Measurements from ENCODE around the gene BPI.

BPI gene

DNA sequence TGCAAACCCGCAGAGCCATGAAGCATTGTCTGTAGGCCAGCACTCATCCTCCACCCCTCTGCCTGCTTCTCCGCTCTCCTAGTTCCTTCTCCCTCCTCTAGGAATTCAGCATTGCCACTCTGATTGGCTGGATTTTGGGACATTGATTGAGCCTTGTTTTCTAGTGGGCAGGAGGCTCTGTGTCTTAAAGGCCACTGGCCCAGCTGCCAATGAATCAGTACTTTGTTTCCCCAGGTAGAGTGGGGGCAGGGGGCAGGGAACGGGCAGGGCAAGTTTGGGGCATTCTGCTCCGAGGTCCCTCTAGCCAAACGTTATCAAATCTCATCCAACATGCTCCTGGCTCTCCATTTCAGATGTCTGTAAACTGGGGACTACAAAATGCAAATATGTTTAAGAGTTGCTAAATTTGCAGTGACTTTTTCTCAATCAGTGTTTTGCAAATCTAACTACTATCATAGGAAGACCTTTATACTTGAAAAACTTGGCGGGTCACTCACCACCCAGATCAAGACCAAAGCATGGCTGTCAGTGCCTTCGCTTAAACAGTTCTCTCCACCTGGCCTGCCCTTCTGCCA lies 10.4 kb upstream of the BPI start:
- peaks cover 14% of the 10 kb centered on the region for H3K27me3 ChIP-seq (ENCODE audit: low read depth, low read length)
- H3K9me3 ChIP-seq (ENCODE audit: insufficient read depth, low read length), result no peaks in the 10 kb centered on the region
- no peaks in the 10 kb centered on the region for H3K4me1 ChIP-seq (ENCODE audit: low read length)
- H2AFZ ChIP-seq (ENCODE audit: low read depth, low read length), result no peak overlapping the region
- no peaks in the 10 kb centered on the region for H4K20me1 ChIP-seq (ENCODE audit: insufficient read depth, low read length)
- H3K9ac ChIP-seq (ENCODE audit: low read length), result no peak overlapping the region
- H3K27ac ChIP-seq (ENCODE audit: low read length), result no peak overlapping the region
- H3K4me3 ChIP-seq (ENCODE audit: low read length), result no peak overlapping the region
- TF ChIP-seq EZH2phosphoT487 (IDR thresholded peaks at IDR 0.05; ENCODE audit: low read depth), result no peak
- TF ChIP-seq, protein P1, sequence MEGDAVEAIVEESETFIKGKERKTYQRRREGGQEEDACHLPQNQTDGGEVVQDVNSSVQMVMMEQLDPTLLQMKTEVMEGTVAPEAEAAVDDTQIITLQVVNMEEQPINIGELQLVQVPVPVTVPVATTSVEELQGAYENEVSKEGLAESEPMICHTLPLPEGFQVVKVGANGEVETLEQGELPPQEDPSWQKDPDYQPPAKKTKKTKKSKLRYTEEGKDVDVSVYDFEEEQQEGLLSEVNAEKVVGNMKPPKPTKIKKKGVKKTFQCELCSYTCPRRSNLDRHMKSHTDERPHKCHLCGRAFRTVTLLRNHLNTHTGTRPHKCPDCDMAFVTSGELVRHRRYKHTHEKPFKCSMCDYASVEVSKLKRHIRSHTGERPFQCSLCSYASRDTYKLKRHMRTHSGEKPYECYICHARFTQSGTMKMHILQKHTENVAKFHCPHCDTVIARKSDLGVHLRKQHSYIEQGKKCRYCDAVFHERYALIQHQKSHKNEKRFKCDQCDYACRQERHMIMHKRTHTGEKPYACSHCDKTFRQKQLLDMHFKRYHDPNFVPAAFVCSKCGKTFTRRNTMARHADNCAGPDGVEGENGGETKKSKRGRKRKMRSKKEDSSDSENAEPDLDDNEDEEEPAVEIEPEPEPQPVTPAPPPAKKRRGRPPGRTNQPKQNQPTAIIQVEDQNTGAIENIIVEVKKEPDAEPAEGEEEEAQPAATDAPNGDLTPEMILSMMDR (IDR thresholded peaks at IDR 0.05; ENCODE audit: low read depth, low read length), result no peak
- H3K36me3 ChIP-seq (replicated peaks; ENCODE audit: low read depth, low read length), result no peaks in the 10 kb centered on the region
- H3K79me2 ChIP-seq (ENCODE audit: low read length), result no peaks in the 10 kb centered on the region
- H3K4me2 ChIP-seq (ENCODE audit: low read length), result no peak overlapping the region

DNA sequence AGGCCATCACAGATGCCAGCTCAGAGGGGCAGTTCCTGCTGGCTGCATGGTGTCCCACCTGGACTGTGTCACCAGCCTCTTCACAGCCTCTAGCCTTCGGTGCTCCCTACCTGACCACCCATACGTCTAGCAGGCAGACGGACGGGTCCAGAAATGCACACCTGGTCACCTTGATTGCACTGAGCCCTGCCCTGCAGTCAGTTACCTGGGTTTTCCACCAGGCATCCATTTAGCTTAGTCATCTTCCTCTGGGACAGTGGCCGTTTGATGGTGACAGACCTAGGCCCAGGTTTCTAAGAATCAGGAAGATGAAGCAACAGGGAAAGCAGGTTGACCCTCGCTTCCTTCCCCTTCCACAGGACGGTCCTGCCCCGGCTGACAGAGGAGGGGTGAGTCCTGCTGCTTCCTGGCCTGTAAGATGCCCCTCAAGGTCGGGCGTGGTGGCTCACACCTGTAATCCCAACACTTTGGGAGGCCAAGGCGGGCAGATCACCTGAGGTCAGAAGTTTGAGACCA lies 9.8 kb upstream of the BPI start:
- TF ChIP-seq, protein P1 (IDR thresholded peaks at IDR 0.05; ENCODE audit: low read depth, low read length), result no peak
- TF ChIP-seq EZH2phosphoT487 (IDR thresholded peaks at IDR 0.05; ENCODE audit: low read depth), result no peak
- Histone ChIP-seq H2AFZ (ENCODE audit: low read depth, low read length) (no peak overlapping the region), H3K4me1 (ENCODE audit: low read length) (no peaks in the 10 kb centered on the region), H3K36me3 (replicated peaks; ENCODE audit: low read depth, low read length) (no peaks in the 10 kb centered on the region), H3K4me3 (ENCODE audit: low read length) (no peak overlapping the region), H3K4me2 (ENCODE audit: low read length) (no peak overlapping the region), H3K27ac (ENCODE audit: low read length) (no peak overlapping the region), H4K20me1 (ENCODE audit: insufficient read depth, low read length) (no peaks in the 10 kb centered on the region), H3K27me3 (ENCODE audit: low read depth, low read length) (peaks cover 14% of the 10 kb centered on the region), H3K9ac (ENCODE audit: low read length) (no peak overlapping the region), H3K79me2 (ENCODE audit: low read length) (no peaks in the 10 kb centered on the region), H3K9me3 (ENCODE audit: insufficient read depth, low read length) (no peaks in the 10 kb centered on the region)

DNA sequence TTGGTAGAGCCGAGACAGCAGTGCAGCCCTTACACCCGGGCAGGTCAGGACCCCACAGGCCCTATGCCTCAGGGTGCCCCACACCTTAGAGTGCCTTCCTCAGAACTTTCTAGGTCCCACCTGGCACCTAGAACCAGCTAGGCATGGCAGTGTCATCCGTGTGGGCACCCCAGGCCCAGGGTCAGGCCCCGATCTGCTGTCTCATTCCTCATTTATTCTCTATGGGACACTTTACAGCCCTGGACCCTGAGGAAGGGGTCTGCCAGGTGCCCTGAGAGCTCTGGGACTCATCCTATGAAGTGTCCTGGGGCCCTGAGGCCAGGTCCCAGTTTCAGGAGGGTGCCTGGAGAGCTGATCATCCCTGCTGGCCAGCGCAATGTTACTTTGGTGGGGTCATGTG lies 8.1 kb upstream of the BPI start:
- H3K27ac ChIP-seq (ENCODE audit: low read length), result no peak overlapping the region
- H3K36me3 ChIP-seq (replicated peaks; ENCODE audit: low read depth, low read length), result no peaks in the 10 kb centered on the region
- H3K9ac ChIP-seq (ENCODE audit: low read length), result no peak overlapping the region
- H4K20me1 ChIP-seq (ENCODE audit: insufficient read depth, low read length), result no peaks in the 10 kb centered on the region
- no peaks in the 10 kb centered on the region for H3K4me1 ChIP-seq (ENCODE audit: low read length)
- H3K4me2 ChIP-seq (ENCODE audit: low read length), result no peak overlapping the region
- TF ChIP-seq EZH2phosphoT487 (IDR thresholded peaks at IDR 0.05; ENCODE audit: low read depth), result no peak
- TF ChIP-seq, protein P1 (IDR thresholded peaks at IDR 0.05; ENCODE audit: low read depth, low read length), result no peak
- H3K79me2 ChIP-seq (ENCODE audit: low read length), result no peaks in the 10 kb centered on the region
- H3K9me3 ChIP-seq (ENCODE audit: insufficient read depth, low read length), result no peaks in the 10 kb centered on the region
- peaks cover 8% of the 10 kb centered on the region; the same call in 1 of the 2 replicates for H3K27me3 ChIP-seq (ENCODE audit: low read depth, low read length)
- H2AFZ ChIP-seq (ENCODE audit: low read depth, low read length), result no peak overlapping the region
- no peak overlapping the region for H3K4me3 ChIP-seq (ENCODE audit: low read length)

DNA sequence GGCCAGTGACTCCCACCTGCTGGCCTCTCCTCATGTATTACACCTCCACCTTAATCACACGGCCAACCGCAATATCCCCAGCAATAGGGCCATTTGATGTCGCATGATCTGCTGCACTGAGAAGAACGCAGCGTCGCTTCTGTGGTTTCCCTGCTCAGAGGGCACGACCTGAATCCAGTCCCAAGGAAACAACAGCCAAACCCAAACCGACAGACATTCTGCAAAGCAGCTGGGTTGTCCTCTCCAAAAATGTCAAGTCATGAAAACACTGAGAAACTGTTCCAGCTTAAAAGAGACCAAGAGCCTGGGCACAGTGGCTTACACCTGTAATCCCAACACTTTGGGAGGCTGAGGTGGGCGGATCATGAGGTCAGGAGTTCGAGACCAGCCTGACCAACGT lies 7.5 kb upstream of the BPI start:
- H3K9me3 ChIP-seq (ENCODE audit: insufficient read depth, low read length), result no peaks in the 10 kb centered on the region
- no peak overlapping the region for H2AFZ ChIP-seq (ENCODE audit: low read depth, low read length)
- no peak overlapping the region for H3K4me3 ChIP-seq (ENCODE audit: low read length)
- no peak overlapping the region for H3K9ac ChIP-seq (ENCODE audit: low read length)
- H3K27ac ChIP-seq (ENCODE audit: low read length), result no peak overlapping the region
- TF ChIP-seq, protein P1 (IDR thresholded peaks at IDR 0.05; ENCODE audit: low read depth, low read length), result no peak
- TF ChIP-seq EZH2phosphoT487 (IDR thresholded peaks at IDR 0.05; ENCODE audit: low read depth), result no peak
- H3K4me1 ChIP-seq (ENCODE audit: low read length), result no peaks in the 10 kb centered on the region
- H4K20me1 ChIP-seq (ENCODE audit: insufficient read depth, low read length), result no peaks in the 10 kb centered on the region
- H3K36me3 ChIP-seq (replicated peaks; ENCODE audit: low read depth, low read length), result no peaks in the 10 kb centered on the region
- H3K4me2 ChIP-seq (ENCODE audit: low read length), result no peak overlapping the region
- no peaks in the 10 kb centered on the region for H3K79me2 ChIP-seq (ENCODE audit: low read length)
- H3K27me3 ChIP-seq (ENCODE audit: low read depth, low read length), result peaks cover 7% of the 10 kb centered on the region; the same call in 1 of the 2 replicates
